ENCODE measurements around the gene BCAS4. TPM values are rescaled to one million over a fixed set of nuclear protein-coding genes. Genes with fewer than 3 reads are reported as not detected.

The BCAS4 gene
- total RNA-seq, 1 donor from 2014 or later: 3.9 TPM

DNA sequence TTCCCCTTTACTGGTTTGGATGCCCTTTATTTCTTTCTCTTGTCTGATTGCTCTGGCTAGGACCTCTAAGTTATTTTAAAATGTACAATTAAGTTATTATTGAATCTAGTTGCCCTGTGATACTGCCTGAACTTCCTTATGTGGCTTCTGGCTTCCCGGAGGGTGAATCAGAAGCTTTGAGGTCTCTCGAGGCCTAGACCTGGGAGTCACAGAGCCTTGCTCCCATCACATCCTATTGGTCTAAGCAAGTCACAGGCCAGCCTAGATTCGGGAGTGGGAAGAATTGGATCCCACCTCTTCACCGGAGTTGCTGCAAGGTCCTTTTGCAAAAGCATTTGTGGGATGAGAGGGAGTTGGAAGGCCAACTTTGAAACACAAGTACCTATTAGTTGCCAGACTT, 15.2 kb downstream of the BCAS4 start:
- Histone ChIP-seq H3K4me3 (no peak overlapping the region), H3K27ac (no peak overlapping the region), H3K4me1 (peaks cover under 1% of the 10 kb centered on the region), H3K27me3 (ENCODE audit: low read depth) (no peaks in the 10 kb centered on the region), H3K9me3 (no peaks in the 10 kb centered on the region), H3K36me3 (no peaks in the 10 kb centered on the region)
- TF ChIP-seq, protein P1, sequence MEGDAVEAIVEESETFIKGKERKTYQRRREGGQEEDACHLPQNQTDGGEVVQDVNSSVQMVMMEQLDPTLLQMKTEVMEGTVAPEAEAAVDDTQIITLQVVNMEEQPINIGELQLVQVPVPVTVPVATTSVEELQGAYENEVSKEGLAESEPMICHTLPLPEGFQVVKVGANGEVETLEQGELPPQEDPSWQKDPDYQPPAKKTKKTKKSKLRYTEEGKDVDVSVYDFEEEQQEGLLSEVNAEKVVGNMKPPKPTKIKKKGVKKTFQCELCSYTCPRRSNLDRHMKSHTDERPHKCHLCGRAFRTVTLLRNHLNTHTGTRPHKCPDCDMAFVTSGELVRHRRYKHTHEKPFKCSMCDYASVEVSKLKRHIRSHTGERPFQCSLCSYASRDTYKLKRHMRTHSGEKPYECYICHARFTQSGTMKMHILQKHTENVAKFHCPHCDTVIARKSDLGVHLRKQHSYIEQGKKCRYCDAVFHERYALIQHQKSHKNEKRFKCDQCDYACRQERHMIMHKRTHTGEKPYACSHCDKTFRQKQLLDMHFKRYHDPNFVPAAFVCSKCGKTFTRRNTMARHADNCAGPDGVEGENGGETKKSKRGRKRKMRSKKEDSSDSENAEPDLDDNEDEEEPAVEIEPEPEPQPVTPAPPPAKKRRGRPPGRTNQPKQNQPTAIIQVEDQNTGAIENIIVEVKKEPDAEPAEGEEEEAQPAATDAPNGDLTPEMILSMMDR (IDR thresholded peaks at IDR 0.05): no peak
- ATAC-seq: no peak
- DNase-seq: no peak
- intact Hi-C loops (cut with DNase I): no loop called here

DNA sequence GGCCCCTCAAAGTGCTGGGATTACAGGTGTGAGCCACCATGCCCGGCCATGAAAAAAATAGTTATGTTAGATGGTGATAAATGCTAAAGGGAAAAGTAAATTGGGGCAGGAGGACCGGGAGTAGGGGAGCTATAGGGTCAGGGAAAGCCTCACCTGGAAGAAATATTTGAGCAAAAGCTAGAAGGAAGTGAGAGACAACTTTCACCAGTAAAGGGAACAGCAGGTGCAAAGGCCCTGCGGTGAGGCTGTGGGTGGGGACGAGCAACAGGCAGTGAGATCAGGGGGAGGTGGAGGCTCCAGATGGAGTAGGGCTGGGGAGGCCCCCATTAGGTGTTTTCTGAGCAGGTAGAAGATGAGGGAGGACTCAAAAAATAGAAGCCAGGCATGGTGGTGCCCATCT, 16.0 kb downstream of the BCAS4 start:
- Histone ChIP-seq H3K4me3 (no peak overlapping the region), H3K36me3 (no peaks in the 10 kb centered on the region), H3K27me3 (ENCODE audit: low read depth) (no peaks in the 10 kb centered on the region), H3K4me1 (peaks cover 5% of the 10 kb centered on the region), H3K9me3 (no peaks in the 10 kb centered on the region), H3K27ac (no peak overlapping the region)
- ATAC-seq (no peak), DNase-seq (no peak)
- TF ChIP-seq, protein P1 (IDR thresholded peaks at IDR 0.05): no peak
- intact Hi-C loops (cut with DNase I): no loop called here

DNA sequence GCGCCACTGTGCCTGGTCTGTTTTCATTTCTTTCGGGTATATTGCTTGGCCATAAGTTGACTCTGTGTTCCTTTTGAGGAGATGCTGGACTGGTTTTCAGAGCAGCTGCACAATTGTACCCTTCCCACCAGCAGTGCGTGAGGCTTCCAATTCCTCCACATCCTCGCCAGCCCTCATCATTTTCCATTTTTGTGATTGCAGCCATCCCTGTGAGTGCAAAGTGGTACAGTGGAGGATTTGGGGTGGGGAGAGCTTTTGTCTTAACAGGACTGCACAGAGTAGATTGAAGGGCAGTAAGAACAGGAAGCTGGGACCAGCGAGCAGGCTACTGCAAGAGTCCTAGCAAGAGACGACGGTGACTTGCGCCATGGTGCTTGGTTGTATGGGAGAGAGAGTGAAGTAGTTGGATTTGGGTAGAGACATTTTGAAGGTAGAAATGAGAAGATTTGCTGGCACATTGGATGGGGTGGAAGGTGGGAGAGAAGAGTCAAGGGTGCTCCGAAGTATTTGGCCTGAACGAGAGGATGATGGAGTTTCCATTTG, 18.3 kb downstream of the BCAS4 start:
- ATAC-seq (no peak), DNase-seq (no peak)
- TF ChIP-seq, protein P1 (IDR thresholded peaks at IDR 0.05): no peak
- Histone ChIP-seq H3K9me3 (no peaks in the 10 kb centered on the region), H3K4me3 (no peak overlapping the region), H3K36me3 (no peaks in the 10 kb centered on the region), H3K27ac (no peak overlapping the region), H3K27me3 (ENCODE audit: low read depth) (no peaks in the 10 kb centered on the region), H3K4me1 (peaks cover 8% of the 10 kb centered on the region)
- intact Hi-C loops (cut with DNase I): no loop called here

DNA sequence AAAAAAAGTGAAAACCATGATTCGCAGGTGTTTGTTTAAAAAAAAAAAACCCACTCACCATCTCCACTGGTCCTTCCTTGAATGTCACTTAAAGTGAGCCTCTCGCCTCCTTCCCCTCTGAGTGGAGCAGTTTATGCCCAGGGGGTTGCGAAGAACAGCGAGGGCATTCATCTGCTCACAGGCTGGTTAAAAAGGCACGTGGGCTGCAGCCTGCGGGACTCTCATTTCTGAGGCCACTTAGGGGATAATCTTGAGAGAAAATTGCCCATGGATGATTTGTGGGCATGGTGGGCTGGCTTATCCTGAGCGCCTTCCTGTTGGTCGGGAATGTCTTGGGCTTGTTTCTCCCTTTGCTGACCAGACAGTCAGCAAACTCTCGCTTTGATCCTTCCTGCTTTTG, 18.9 kb downstream of the BCAS4 start:
- Histone ChIP-seq H3K9me3 (no peaks in the 10 kb centered on the region), H3K4me1 (peaks cover 13% of the 10 kb centered on the region), H3K4me3 (no peak overlapping the region), H3K27me3 (ENCODE audit: low read depth) (no peaks in the 10 kb centered on the region), H3K36me3 (no peaks in the 10 kb centered on the region), H3K27ac (no peak overlapping the region)
- ATAC-seq: no peak
- intact Hi-C loops (cut with DNase I): no loop called here
- TF ChIP-seq, protein P1 (IDR thresholded peaks at IDR 0.05): no peak
- no peak for DNase-seq

DNA sequence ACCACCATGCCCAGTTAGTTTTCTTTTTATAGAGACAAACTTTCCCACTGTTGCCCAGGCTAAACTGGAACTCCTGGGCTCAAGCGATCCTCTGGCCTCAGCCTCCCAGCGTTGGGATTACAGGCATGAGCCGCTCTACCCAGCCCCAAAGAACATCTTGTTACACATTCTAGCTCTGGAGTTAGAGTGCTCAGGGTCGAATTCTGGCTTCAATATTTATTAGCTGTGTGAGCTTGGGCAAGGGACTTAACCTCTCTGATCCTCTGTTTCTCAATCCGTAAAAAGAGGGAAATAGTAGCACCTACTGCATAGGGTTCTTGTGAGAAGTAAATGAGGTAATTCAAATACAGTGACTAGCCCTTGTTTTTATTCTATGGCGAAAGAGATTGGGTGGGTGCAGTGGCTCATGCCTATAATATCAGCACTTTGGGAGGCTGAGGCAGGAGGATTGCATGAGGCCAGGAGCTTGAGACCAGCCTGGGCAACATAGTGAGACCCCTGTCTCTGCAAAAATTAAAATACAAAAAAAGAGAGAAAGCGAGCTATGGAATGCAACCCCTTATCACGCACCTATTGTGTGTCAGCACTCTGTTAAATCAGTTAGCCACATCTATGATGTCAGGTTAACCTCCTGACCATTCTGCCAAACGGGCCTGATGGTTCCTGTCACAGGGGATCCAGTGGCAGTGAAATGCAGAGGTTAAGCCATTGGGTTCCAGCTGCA, 19.7 kb downstream of the BCAS4 start:
- Histone ChIP-seq H3K4me1 (peaks cover 13% of the 10 kb centered on the region), H3K27me3 (ENCODE audit: low read depth) (no peaks in the 10 kb centered on the region), H3K4me3 (no peak overlapping the region), H3K27ac (no peak overlapping the region), H3K9me3 (no peaks in the 10 kb centered on the region), H3K36me3 (no peaks in the 10 kb centered on the region)
- TF ChIP-seq, protein P1 (IDR thresholded peaks at IDR 0.05): no peak
- no peak for ATAC-seq
- intact Hi-C loops (cut with DNase I): no loop called here
- DNase-seq: no peak

All from lower lobe of right lung (tissue), 2 donors.